SU-DHL-6 (cell line): Measurements from ENCODE around the gene WWOX.

ENCODE experiments used
- H2AFZ ChIP-seq: fragments of 200-600 bp; sonication (generic); 2 replicates; pipeline ENCODE4 v1.6.1; 2014; ENCODE audit warnings: low read depth, mild to moderate bottlenecking, moderate library complexity, mixed read lengths, antibody characterized with exemption, low read length; ENCODE audit not compliant: severe bottlenecking
- H3F3A ChIP-seq: fragments of 200-600 bp; shearing (Covaris generic); 2 replicates; pipeline ENCODE4 v1.6.0; 2016; ENCODE audit warnings: antibody characterized with exemption, mild to moderate bottlenecking; ENCODE audit not compliant: insufficient read depth
- H3K27ac ChIP-seq: fragments of 200-600 bp; sonication (generic); 2 replicates; pipeline ENCODE4 v1.5.1; 2016; ENCODE audit warnings: low read depth, mild to moderate bottlenecking, low read length, moderate library complexity, mixed read lengths
- H3K27me3 ChIP-seq: fragments of 200-600 bp; sonication (generic), shearing (Covaris generic); 2 replicates; pipeline ENCODE4 v1.6.0; 2014; ENCODE audit warnings: mild to moderate bottlenecking, low read length
- H3K36me3 ChIP-seq: fragments of 200-600 bp; sonication (generic); 2 replicates; pipeline ENCODE4 v1.6.1; 2014; ENCODE audit warnings: mild to moderate bottlenecking, low read length, mixed read lengths
- H3K4me2 ChIP-seq: fragments of 300-600, 200-600 bp; shearing (Covaris generic), sonication (generic); 2 replicates; pipeline ENCODE4 v1.6.0; 2014; ENCODE audit warnings: low read length, low read depth, mild to moderate bottlenecking; ENCODE audit not compliant: poor library complexity, severe bottlenecking
- H3K4me3 ChIP-seq: fragments of 200-600 bp; sonication (generic); 2 replicates; pipeline ENCODE4 v1.5.1; 2014; ENCODE audit warnings: antibody characterized with exemption, low read length, mild to moderate bottlenecking, mixed read lengths; ENCODE audit not compliant: insufficient read depth, poor library complexity, severe bottlenecking
- H3K79me2 ChIP-seq: fragments of 200-600 bp; sonication (generic); 2 replicates; pipeline ENCODE4 v1.6.1; 2014; ENCODE audit warnings: mild to moderate bottlenecking, low read length, moderate library complexity; ENCODE audit not compliant: insufficient read depth
- H3K9ac ChIP-seq: fragments of 200-600 bp; sonication (generic); 2 replicates; pipeline ENCODE4 v1.7.0; 2014; ENCODE audit warnings: mild to moderate bottlenecking, low read length
- H3K9me2 ChIP-seq: fragments of 200-600 bp; sonication (generic); replicated peaks from 2 replicates; pipeline ENCODE4 v1.6.1; 2014; ENCODE audit warnings: low read length; ENCODE audit not compliant: insufficient read depth
- H3K9me3 ChIP-seq: fragments of 200-600 bp; sonication (generic); 2 replicates; pipeline ENCODE4 v1.6.1; 2014; ENCODE audit warnings: low read length, mixed read lengths; ENCODE audit not compliant: insufficient read depth
- H4K20me1 ChIP-seq: fragments of 200-600 bp; sonication (generic); 2 replicates; pipeline ENCODE4 v1.6.1; 2014; ENCODE audit warnings: low read depth, mild to moderate bottlenecking, antibody characterized with exemption, low read length, moderate library complexity, mixed read lengths
- CTCF ChIP-seq: fragments of 200-600 bp; sonication (generic); IDR thresholded peaks from one replicate; pipeline ENCODE4 v1.5.1; 2017; ENCODE audit warnings: antibody characterized with exemption, mild to moderate bottlenecking, low read length, moderate library complexity; ENCODE audit not compliant: insufficient read depth, poor library complexity, severe bottlenecking
- EZH2phosphoT487 ChIP-seq: fragments of 200-600 bp; sonication (generic), shearing (Covaris generic); conservative IDR thresholded peaks from 2 replicates; pipeline ENCODE4 v1.6.1; 2018; ENCODE audit warnings: mild to moderate bottlenecking, antibody characterized with exemption, low read length, moderate library complexity, mixed read lengths

Gene WWOX

GRCh38 chr16:79093554-79093967, 994.1 kb downstream of the WWOX start:
- Histone ChIP-seq H3K9me2 (no peaks in the 10 kb centered on the region), H3K36me3 (no peaks in the 10 kb centered on the region), H3K9me3 (no peaks in the 10 kb centered on the region), H3F3A (no peaks in the 10 kb centered on the region), H3K9ac (no peak overlapping the region), H3K27me3 (no peaks in the 10 kb centered on the region), H4K20me1 (no peaks in the 10 kb centered on the region), H3K4me2 (no peak overlapping the region), H3K4me3 (no peak overlapping the region), H3K27ac (no peak overlapping the region), H3K79me2 (no peaks in the 10 kb centered on the region), H2AFZ (no peak overlapping the region)
- TF ChIP-seq CTCF = no peak
- TF ChIP-seq EZH2phosphoT487 = no peak

- Histone ChIP-seq H3K27ac (no peak overlapping the region), H3K9ac (no peak overlapping the region), H3K36me3 (no peaks in the 10 kb centered on the region), H3K79me2 (no peaks in the 10 kb centered on the region), H3K9me2 (no peaks in the 10 kb centered on the region), H3K4me2 (no peak overlapping the region), H3K9me3 (no peaks in the 10 kb centered on the region), H3K4me3 (no peak overlapping the region), H2AFZ (no peak overlapping the region), H3K27me3 (no peaks in the 10 kb centered on the region), H3F3A (no peaks in the 10 kb centered on the region), H4K20me1 (no peaks in the 10 kb centered on the region)
- TF ChIP-seq EZH2phosphoT487 (no peak), CTCF (no peak)
Measured at GRCh38 chr16:79096246-79096645, 996.8 kb downstream of the WWOX start.

- no peak overlapping the region for H3K4me3 ChIP-seq
- no peak overlapping the region for H3K4me2 ChIP-seq
- TF ChIP-seq EZH2phosphoT487 (no peak), CTCF (no peak)
- H3K9me2 ChIP-seq = no peaks in the 10 kb centered on the region
- no peaks in the 10 kb centered on the region for H3K36me3 ChIP-seq
- H3K79me2 ChIP-seq = no peaks in the 10 kb centered on the region
- no peaks in the 10 kb centered on the region for H3K27me3 ChIP-seq
- no peaks in the 10 kb centered on the region for H3K9me3 ChIP-seq
- H3F3A ChIP-seq = no peaks in the 10 kb centered on the region
- no peak overlapping the region for H2AFZ ChIP-seq
- H3K27ac ChIP-seq = no peak overlapping the region
- H4K20me1 ChIP-seq = no peaks in the 10 kb centered on the region
- H3K9ac ChIP-seq = no peak overlapping the region
Measured at GRCh38 chr16:79097166-79097565, 997.7 kb downstream of the WWOX start.
